ENCODE data around the gene NSF.

Gene NSF

GRCh38 chr17:46793541-46793940, 203.1 kb downstream of the NSF start:
- TF ChIP-seq CTCF (conservative IDR thresholded peaks at IDR 0.05; ENCODE audit: control insufficient read depth, insufficient read depth, low read depth, low read length), result no peak
- no peak for DNase-seq (ENCODE audit: low read depth)
- H3K4me3 ChIP-seq (ENCODE audit: control insufficient read depth, low read depth, low read length), result no peak overlapping the region

GRCh38 chr17:46794318-46794717, 203.8 kb downstream of the NSF start:
- no peak for DNase-seq (ENCODE audit: low read depth)
- TF ChIP-seq CTCF (conservative IDR thresholded peaks at IDR 0.05; ENCODE audit: control insufficient read depth, insufficient read depth, low read depth, low read length), result no peak
- H3K4me3 ChIP-seq (ENCODE audit: control insufficient read depth, low read depth, low read length), result no peak overlapping the region

- no peak overlapping the region for H3K4me3 ChIP-seq (ENCODE audit: control insufficient read depth, low read depth, low read length)
- no peak for DNase-seq (ENCODE audit: low read depth)
- no peak for TF ChIP-seq CTCF (conservative IDR thresholded peaks at IDR 0.05; ENCODE audit: control insufficient read depth, insufficient read depth, low read depth, low read length)
Observed at GRCh38 chr17:46795379-46795952, 205.0 kb downstream of the NSF start.

GRCh38 chr17:46796084-46796483, 205.6 kb downstream of the NSF start:
- no peak overlapping the region for H3K4me3 ChIP-seq (ENCODE audit: control insufficient read depth, low read depth, low read length)
- no peak for DNase-seq (ENCODE audit: low read depth)
- no peak for TF ChIP-seq CTCF (conservative IDR thresholded peaks at IDR 0.05; ENCODE audit: control insufficient read depth, insufficient read depth, low read depth, low read length)

- no peak overlapping the region for H3K4me3 ChIP-seq (ENCODE audit: control insufficient read depth, low read depth, low read length)
- no peak for DNase-seq (ENCODE audit: low read depth)
- TF ChIP-seq CTCF (conservative IDR thresholded peaks at IDR 0.05; ENCODE audit: control insufficient read depth, insufficient read depth, low read depth, low read length), result no peak
Observed at GRCh38 chr17:46796524-46796923, 206.1 kb downstream of the NSF start.

GRCh38 chr17:46796956-46797530, 206.6 kb downstream of the NSF start:
- no peak for DNase-seq (ENCODE audit: low read depth)
- TF ChIP-seq CTCF (conservative IDR thresholded peaks at IDR 0.05; ENCODE audit: control insufficient read depth, insufficient read depth, low read depth, low read length), result no peak
- H3K4me3 ChIP-seq (ENCODE audit: control insufficient read depth, low read depth, low read length), result no peak overlapping the region
